GM19193 (cell line): ENCODE results near the gene MRGPRF.

Source experiments
- POLR2A ChIP-seq: IDR thresholded peaks from 4 replicates; pipeline ENCODE4 v1.6.1; 2011; ENCODE audit not compliant: insufficient read depth, insufficient read length; ENCODE audit errors: extremely low read depth

MRGPRF gene

GRCh38 chr11:68994894-68995285, 18.2 kb downstream of the MRGPRF start:
- TF ChIP-seq POLR2A: no peak

- no peak for TF ChIP-seq POLR2A
Observed at GRCh38 chr11:68994161-68994893, 18.7 kb downstream of the MRGPRF start.

GRCh38 chr11:68993546-68993945, 19.5 kb downstream of the MRGPRF start:
- no peak for TF ChIP-seq POLR2A

- TF ChIP-seq POLR2A: no peak
Observed at GRCh38 chr11:68992743-68993255, 20.2 kb downstream of the MRGPRF start.

GRCh38 chr11:68990995-68991780, 21.9 kb downstream of the MRGPRF start:
- no peak for TF ChIP-seq POLR2A

GRCh38 chr11:68989936-68990606, 23.0 kb downstream of the MRGPRF start:
- no peak for TF ChIP-seq POLR2A

GRCh38 chr11:68988491-68988890, 24.6 kb downstream of the MRGPRF start:
- TF ChIP-seq POLR2A: no peak

GRCh38 chr11:68987211-68987610, 25.8 kb downstream of the MRGPRF start:
- no peak for TF ChIP-seq POLR2A

- no peak for TF ChIP-seq POLR2A
Observed at GRCh38 chr11:68983801-68984200, 29.2 kb downstream of the MRGPRF start.

- no peak for TF ChIP-seq POLR2A
Observed at GRCh38 chr11:68982134-68982533, 30.9 kb downstream of the MRGPRF start.

GRCh38 chr11:68980776-68981065, 32.3 kb downstream of the MRGPRF start, which contains the start of gene MRGPRD:
Gene MRGPRD (minus strand): TSS chr11:68980986. CDS start chr11:68980986, 0 bp downstream.
- TF ChIP-seq POLR2A: no peak

- no peak for TF ChIP-seq POLR2A
Observed at GRCh38 chr11:68979931-68980775, 32.9 kb downstream of the MRGPRF start.

- TF ChIP-seq POLR2A: no peak
Observed at GRCh38 chr11:68978931-68979594, 34.0 kb downstream of the MRGPRF start.

- TF ChIP-seq POLR2A: no peak
Observed at GRCh38 chr11:68978626-68978930, 34.5 kb downstream of the MRGPRF start.
